Raji (cell line): Measurements from ENCODE around the gene PRAMEF12.
"Not testable (repeated sequence)": the region's sequence is repeated elsewhere in the genome, so short reads cannot be mapped to it uniquely, and the experiment has no call there.

ENCODE experiments used
- POLR2A ChIP-seq: IDR thresholded peaks from 2 replicates; pipeline ENCODE4 v1.6.1; 2011; ENCODE audit warnings: low read depth, low read length, control low read depth; ENCODE audit not compliant: insufficient read depth

The PRAMEF12 gene

GRCh38 chr1:12762766-12763165, 10.8 kb upstream of the PRAMEF12 start:
- no peak for TF ChIP-seq POLR2A

- no peak for TF ChIP-seq POLR2A
Observed at GRCh38 chr1:12763479-12763878, 10.1 kb upstream of the PRAMEF12 start.

- TF ChIP-seq POLR2A, result no peak
Observed at GRCh38 chr1:12764016-12764415, 9.5 kb upstream of the PRAMEF12 start.

- no peak for TF ChIP-seq POLR2A
Observed at GRCh38 chr1:12769031-12769430, 4.5 kb upstream of the PRAMEF12 start.

DNA sequence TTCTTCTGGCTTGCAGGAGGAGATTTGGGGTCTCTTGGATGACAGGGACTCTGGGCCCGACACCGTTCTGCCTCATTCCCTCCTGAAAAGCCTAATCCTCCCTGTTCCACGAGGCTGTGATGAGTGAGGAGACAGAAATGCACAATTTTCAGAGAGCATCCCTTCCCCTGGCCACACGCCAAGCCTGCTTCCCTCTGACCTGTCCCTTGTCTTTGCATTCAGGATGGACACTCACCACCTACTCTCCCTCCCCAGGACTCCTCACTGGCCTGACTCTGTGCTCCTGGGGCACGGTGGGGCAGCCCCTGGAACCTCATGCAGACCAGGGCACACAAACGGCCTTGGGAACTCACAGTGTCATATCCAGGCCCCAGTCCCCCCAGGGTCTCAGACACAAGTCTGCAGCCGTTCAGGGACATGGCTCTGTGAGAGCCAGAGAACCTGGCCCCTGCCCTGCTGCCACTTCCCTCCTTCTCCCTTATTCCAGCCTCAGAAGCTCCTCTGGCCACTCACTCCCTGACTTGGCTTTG, 3.5 kb upstream of the PRAMEF12 start:
- no peak for TF ChIP-seq POLR2A

DNA sequence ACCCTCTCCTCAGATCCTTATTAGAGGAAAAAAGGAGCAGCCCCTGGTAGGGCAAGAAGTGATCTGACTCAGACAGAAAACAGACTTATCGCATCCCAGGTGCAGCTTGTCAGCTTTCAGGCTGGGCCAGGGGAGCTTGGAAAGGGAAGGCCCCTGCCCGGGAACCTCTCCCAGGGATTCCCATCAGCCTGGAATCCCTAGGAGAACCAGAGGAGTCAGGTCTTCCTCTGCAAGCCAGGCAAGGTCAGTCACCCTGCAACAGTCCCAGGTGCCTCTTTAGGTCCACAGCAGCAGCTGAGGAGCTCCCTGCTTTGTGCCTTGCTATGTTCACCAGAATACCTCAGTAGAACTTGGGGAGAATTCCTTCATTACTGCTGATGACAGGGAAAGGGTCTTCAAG, 2.9 kb upstream of the PRAMEF12 start:
- no peak for TF ChIP-seq POLR2A

- TF ChIP-seq POLR2A, result no peak
Observed at GRCh38 chr1:12771186-12771585, 2.4 kb upstream of the PRAMEF12 start.

DNA sequence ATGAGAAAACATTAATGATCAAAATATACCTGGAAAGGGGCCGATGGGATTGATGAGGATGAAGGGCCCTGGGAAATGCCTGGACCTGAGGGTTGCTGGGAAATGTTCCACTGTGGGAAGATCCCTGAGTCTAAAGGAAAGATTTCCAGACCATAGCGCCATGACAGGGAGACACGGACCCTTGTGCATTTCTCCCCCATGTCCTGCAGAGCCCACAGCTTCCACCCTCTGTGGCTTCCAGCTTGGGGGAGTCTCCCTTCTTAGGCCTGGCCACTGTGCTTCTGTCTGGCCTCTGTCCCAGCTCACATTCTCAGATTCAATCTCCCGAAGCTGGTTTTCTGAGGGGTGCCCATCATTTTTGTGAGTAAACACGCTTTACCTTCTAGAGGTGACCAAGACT, 1.0 kb upstream of the PRAMEF12 start:
- no peak for TF ChIP-seq POLR2A

- TF ChIP-seq POLR2A, result no peak
Observed at GRCh38 chr1:12774801-12775345, 1.3 kb downstream of the PRAMEF12 start.

- no peak for TF ChIP-seq POLR2A
Observed at GRCh38 chr1:12775443-12775842, 1.9 kb downstream of the PRAMEF12 start.

DNA sequence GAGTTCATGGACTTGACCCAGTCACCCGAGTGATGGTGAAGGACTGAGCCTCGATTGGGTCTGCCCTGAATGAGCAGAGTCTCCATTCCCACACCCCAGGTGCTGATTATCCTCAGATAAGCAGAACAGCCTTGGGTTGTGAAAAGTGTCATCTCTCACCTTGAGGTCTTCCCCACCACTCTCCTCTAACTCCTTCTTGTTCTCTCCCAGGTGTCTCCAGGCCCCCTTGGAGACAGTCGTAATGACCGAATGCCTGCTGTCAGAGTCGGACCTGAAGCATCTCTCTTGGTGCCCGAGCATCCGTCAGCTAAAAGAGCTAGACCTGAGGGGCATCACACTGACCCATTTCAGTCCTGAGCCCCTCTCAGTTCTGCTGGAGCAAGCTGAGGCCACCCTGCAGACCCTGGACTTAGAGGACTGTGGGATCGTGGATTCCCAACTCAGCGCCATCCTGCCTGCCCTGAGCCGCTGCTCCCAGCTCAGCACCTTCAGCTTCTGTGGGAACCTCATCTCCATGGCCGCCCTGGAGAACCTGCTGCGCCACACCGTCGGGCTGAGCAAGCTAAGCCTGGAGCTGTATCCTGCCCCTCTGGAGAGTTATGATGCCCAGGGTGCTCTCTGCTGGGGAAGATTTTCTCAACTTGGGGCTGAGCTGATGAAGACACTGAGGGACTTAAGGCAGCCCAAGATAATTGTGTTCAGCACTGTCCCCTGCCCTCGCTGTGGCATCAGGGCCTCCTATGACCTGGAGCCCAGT, 3.4 kb downstream of the PRAMEF12 start:
- no peak for TF ChIP-seq POLR2A

- TF ChIP-seq POLR2A, result no peak
Observed at GRCh38 chr1:12778061-12778460, 4.5 kb downstream of the PRAMEF12 start.

DNA sequence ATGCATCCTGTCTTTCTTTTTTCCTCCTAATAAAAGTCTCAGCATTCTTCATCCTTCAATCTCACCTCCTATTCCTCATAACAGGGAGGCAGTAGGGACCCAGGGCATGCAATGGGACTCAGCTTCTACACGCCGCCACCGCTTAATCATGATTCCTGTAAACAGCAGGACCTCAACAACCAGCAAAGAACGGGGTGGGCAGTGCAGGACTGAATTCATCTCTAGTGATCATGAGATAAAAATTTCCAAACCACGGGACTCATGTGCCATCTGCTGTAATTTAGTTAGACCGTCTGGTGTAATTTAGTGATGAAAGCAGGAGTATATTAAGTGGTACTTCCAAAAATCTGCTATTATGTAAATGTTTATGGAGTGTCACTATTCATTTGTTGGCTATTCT, 5.4 kb downstream of the PRAMEF12 start:
- TF ChIP-seq POLR2A, result no peak

- TF ChIP-seq POLR2A, result not testable (repeated sequence)
Observed at GRCh38 chr1:12791097-12791496, 17.6 kb downstream of the PRAMEF12 start, which contains the start of gene PRAMEF1. TSS of gene PRAMEF1 (plus strand) at chr1:12791397. CDS start at chr1:12793228, 1,831 bp downstream.

DNA sequence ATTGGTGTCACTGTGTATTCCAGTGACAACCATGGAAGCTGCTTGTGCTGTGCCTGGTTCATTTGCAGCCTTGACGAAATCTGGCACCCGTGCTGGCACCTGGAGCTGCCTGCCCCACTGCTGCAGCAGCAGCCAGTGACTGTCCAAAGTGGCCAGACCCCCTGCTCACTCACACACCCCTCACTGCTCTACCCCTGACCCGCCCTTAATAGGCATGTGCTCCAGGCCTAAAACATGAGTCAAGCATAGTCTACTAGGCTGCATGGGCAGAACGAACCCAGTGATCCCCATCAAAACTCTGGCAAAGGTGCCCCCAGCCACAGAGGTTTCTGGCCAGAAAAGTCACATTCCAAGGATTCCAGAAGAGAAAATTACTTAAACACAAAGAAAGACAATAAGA, 25.4 kb downstream of the PRAMEF12 start:
- no peak for TF ChIP-seq POLR2A

GRCh38 chr1:12799730-12800129, 26.2 kb downstream of the PRAMEF12 start:
- TF ChIP-seq POLR2A, result no peak
